Sigmoid colon (tissue), 7 donors: ENCODE data around the gene HDAC9. TPM values are rescaled to one million over a fixed set of nuclear protein-coding genes. Genes with fewer than 3 reads are reported as not detected.

Experiments
- DNase-seq: peaks from one replicate; pipeline ENCODE4 v3.0.0-alpha.2; 2019
- H3K27ac ChIP-seq, 4 donors: fragments of 200-600 bp; sonication (generic); one replicate each; pipeline ENCODE4 v1.5.1; 2016 to 2019; ENCODE audit warnings: mild to moderate bottlenecking in 1 of 4
- H3K27me3 ChIP-seq, 3 donors: fragments of 200-600 bp; sonication (generic); one replicate each; pipeline ENCODE4 v1.5.1; 2019; ENCODE audit warnings: mild to moderate bottlenecking in 1 of 3
- H3K36me3 ChIP-seq, 4 donors: fragments of 200-600 bp; sonication (generic); one replicate each; pipeline ENCODE4 v1.5.1; 2016 to 2019
- H3K4me1 ChIP-seq, 4 donors: fragments of 200-600 bp; sonication (generic); one replicate each; pipeline ENCODE4 v1.5.1; 2017 to 2019
- H3K4me3 ChIP-seq, 4 donors: fragments of 200-600 bp; sonication (generic); one replicate each; pipeline ENCODE4 v1.5.1; 2017 to 2019; ENCODE audit warnings: mild to moderate bottlenecking in 2 of 4, moderate library complexity in 1 of 4
- H3K9me3 ChIP-seq, 4 donors: fragments of 200-600 bp in 3 of 4; sonication (generic) in 3 of 4; one replicate each; pipeline versions ENCODE4 v1.5.1 to v1.6.1; 2013 to 2019
- CTCF ChIP-seq, 4 experiments: fragments of 450-650 bp in 3 of 4; fragments of 200-600 bp in 1 of 4; IDR thresholded peaks; one replicate each; pipeline ENCODE4 v1.5.1; 2016 to 2019; ENCODE audit warnings: antibody characterized with exemption in 4 of 4, mild to moderate bottlenecking in 3 of 4, moderate library complexity in 2 of 4
- EP300 ChIP-seq, 4 donors: sonication (generic); formaldehyde crosslinking; IDR thresholded peaks; one replicate each; pipeline ENCODE4 v1.6.1; 2017; ENCODE audit warnings: antibody characterized with exemption in 4 of 4
- POLR2A ChIP-seq, 2 donors: fragments of 450-650 bp; IDR thresholded peaks; one replicate each; pipeline ENCODE4 v1.6.1; 2016; ENCODE audit warnings: antibody characterized with exemption in 2 of 2, mild to moderate bottlenecking in 2 of 2, moderate library complexity in 2 of 2
- POLR2AphosphoS5 ChIP-seq, 4 donors: sonication (generic); formaldehyde crosslinking; IDR thresholded peaks; one replicate each; pipeline ENCODE4 v1.6.1; 2017; ENCODE audit warnings: antibody characterized with exemption in 4 of 4
- WGBS, 2 donors: extraction: QIAGEN DNeasy Blood & Tissue Kit; methylation state at CpG; one replicate each; pipeline ENCODE4 v1.1.7; 2013; 5-methylcytosine and 5-hydroxymethylcytosine counted together
- intact Hi-C: fragments of 100-400 bp; cut with DNase I; formaldehyde crosslinking; loops from one replicate; pipeline ENCODE4 v1.15.1; 2023
- polyA plus RNA-seq, 3 donors: library from polyadenylated mRNA; stranded (reverse); fragments of 200-250 nt; gene quantifications; one replicate each; pipeline ENCODE4 v1.2.3, GENCODE V29; 2013
- total RNA-seq, 4 donors: library from RNA; depleted of rRNA; stranded (reverse); fragments of >200 nt; gene quantifications; one replicate each; pipeline ENCODE4 v1.1.0, GENCODE V29; 2016
- donor health status: healthy with polysubstance abuse.
- donor health status: Bipolar disorder and iron deficiency.
- donor health status: healthy.

HDAC9 gene
- total and polyA plus RNA-seq, 7 donors, result 2.4 to 38.2 (median 22.2) TPM

DNA sequence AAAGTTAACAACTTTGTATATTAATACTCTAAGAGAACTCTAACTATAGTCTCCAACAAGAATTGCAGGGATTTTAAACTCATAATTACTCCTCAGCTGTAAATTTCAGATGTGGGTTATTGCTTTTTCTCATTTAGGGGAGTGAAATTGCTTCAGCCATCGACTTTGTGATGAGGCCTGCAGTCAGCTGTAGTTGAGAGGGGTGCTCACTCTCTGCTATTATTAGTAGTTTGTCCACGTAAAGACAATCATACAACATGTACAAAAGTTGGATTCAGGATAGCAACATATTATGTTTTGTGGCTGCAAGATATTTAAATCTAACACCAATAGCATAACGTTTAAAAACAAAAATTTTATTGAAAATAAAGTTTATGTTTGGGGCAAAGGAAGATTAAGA lies 28.7 kb downstream of the HDAC9 start:
- TF ChIP-seq POLR2AphosphoS5 (IDR thresholded peaks at IDR 0.05) (no peak), EP300 (IDR thresholded peaks at IDR 0.05) (no peak), CTCF (IDR thresholded peaks at IDR 0.05) (no peak), POLR2A (IDR thresholded peaks at IDR 0.05) (no peak)
- Histone ChIP-seq H3K27me3 (no peaks in the 10 kb centered on the region), H3K27ac (no peak overlapping the region), H3K36me3 (no peaks in the 10 kb centered on the region), H3K4me1 (peaks cover 0 to 7% (median 2%) of the 10 kb centered on the region in 4 donors), H3K9me3 (no peaks in the 10 kb centered on the region), H3K4me3 (no peak overlapping the region)
- DNase-seq, result no peak
- WGBS, 2 donors, result 76 to 80% methylated on average over 3 of the region's 3 CpGs
- intact Hi-C loops, result no loop called here

GRCh38 chr7:18526368-18526878 lies 30.9 kb downstream of the HDAC9 start:
- Histone ChIP-seq H3K27ac (no peak overlapping the region), H3K27me3 (no peaks in the 10 kb centered on the region), H3K9me3 (no peaks in the 10 kb centered on the region), H3K4me1 (peaks cover 0 to 7% (median 0%) of the 10 kb centered on the region in 4 donors), H3K36me3 (no peaks in the 10 kb centered on the region), H3K4me3 (no peak overlapping the region)
- TF ChIP-seq POLR2A (IDR thresholded peaks at IDR 0.05) (no peak), CTCF (IDR thresholded peaks at IDR 0.05) (no peak), POLR2AphosphoS5 (IDR thresholded peaks at IDR 0.05) (no peak), EP300 (IDR thresholded peaks at IDR 0.05) (no peak)
- intact Hi-C loops, result no loop called here
- no peak for DNase-seq

- DNase-seq, result no peak
- no peak for TF ChIP-seq POLR2A (IDR thresholded peaks at IDR 0.05)
- TF ChIP-seq EP300 (IDR thresholded peaks at IDR 0.05), result no peak
- no peak for TF ChIP-seq POLR2AphosphoS5 (IDR thresholded peaks at IDR 0.05)
- TF ChIP-seq CTCF (IDR thresholded peaks at IDR 0.05), result no peak
- no peaks in the 10 kb centered on the region for H3K27me3 ChIP-seq
- WGBS, 2 donors, result 62 to 75% methylated on average over 1 of the region's 1 CpG
- H3K9me3 ChIP-seq, result no peaks in the 10 kb centered on the region
- H3K4me3 ChIP-seq, result no peak overlapping the region
- no peaks in the 10 kb centered on the region for H3K36me3 ChIP-seq
- intact Hi-C loops, result no loop called here
- peaks cover 0 to 7% (median 0%) of the 10 kb centered on the region in 4 donors for H3K4me1 ChIP-seq
- no peak overlapping the region for H3K27ac ChIP-seq
Observed at GRCh38 chr7:18529239-18529638, 33.7 kb downstream of the HDAC9 start.

DNA sequence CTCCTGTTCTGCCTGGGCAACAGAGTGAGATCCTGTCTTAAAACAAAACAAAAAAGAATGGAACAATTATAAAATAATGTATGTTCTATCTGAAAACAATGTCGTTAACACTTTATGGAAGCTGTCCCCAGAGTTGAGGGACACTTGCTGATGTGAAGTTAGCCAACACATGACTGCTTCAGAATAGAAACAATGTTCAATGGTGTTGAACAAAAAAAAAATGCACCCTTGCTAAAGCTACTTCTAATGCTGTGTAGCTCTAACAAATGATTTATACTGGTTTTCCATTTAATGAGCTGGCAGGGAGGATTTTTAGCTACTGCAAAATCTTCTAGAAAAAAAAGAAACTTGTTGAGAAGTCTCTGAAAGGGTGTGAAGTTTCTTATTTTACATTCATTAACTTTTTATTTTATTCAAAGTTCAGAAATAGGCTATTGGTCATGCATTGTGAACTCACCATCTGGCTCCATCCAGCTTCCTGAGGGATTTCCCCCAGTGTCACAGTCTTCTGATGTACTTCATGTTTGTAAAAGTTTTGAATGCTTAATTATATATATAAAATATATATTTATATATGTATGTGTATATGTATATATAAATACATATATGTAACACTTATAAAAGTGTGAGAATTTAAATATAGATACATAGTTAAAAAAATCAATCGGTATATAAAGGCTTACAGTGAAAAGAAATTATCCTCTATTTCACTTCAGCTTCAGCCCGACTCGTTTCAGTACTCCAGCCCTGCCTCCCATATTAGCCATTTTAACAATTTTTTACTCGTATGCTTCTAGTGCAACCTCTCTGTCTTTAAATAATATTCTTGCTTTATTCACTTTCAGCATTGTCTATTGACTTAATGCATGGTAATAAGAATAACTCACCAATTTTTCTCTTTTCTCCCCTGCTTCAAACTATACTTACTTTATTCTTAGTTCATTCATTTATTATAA lies 35.0 kb downstream of the HDAC9 start:
- Histone ChIP-seq H3K4me3 (no peak overlapping the region), H3K27me3 (no peaks in the 10 kb centered on the region), H3K27ac (no peak overlapping the region), H3K9me3 (no peaks in the 10 kb centered on the region), H3K4me1 (peaks cover 0 to 7% (median 0%) of the 10 kb centered on the region in 4 donors), H3K36me3 (no peaks in the 10 kb centered on the region)
- intact Hi-C loops, result no loop called here
- TF ChIP-seq CTCF (IDR thresholded peaks at IDR 0.05), result no peak
- TF ChIP-seq POLR2AphosphoS5 (IDR thresholded peaks at IDR 0.05), result no peak
- TF ChIP-seq POLR2A (IDR thresholded peaks at IDR 0.05), result no peak
- TF ChIP-seq EP300 (IDR thresholded peaks at IDR 0.05), result no peak
- 66 to 92% methylated on average over 5 of the region's 5 CpGs for WGBS, 2 donors
- DNase-seq, result no peak
